Common myeloid progenitor, CD34-positive (primary cell): ENCODE data around the gene GRIK1.

ENCODE experiments used
- CTCF ChIA-PET: fragments of 350-600 bp; sonication (Branson Sonifier 250); formaldehyde crosslinking; loops from one replicate; lab custom pipeline; 2021; ENCODE audit warnings: antibody characterized with exemption; lab: Charles Lee
- POLR2A ChIA-PET: fragments of 350-600 bp; sonication (Branson Sonifier 250); formaldehyde crosslinking; loops from one replicate; lab custom pipeline; 2021; ENCODE audit warnings: antibody characterized with exemption; lab: Charles Lee
- DNase-seq, 3 donors: peaks; one replicate each; pipeline versions ENCODE4 v3.0.0 to v3.0.0-alpha.2; 2013
- H3K27ac ChIP-seq, 2 experiments: 1 replicate in 1 of 2; 2 replicates in 1 of 2; pipeline ENCODE4 v1.7.0; 2013; ENCODE audit warnings: inconsistent platforms in 2 of 2, low read length in 2 of 2, mild to moderate bottlenecking in 2 of 2, low read depth in 1 of 2, moderate library complexity in 1 of 2; ENCODE audit not compliant: severe bottlenecking in 2 of 2, insufficient read depth in 1 of 2, poor library complexity in 1 of 2
- H3K27me3 ChIP-seq, 5 experiments: replicated peaks in 2 of 5; 1 replicate in 3 of 5; 2 replicates in 2 of 5; pipeline versions ENCODE4 v1.6.1 to v1.7.0; 2013; ENCODE audit warnings: low read length in 4 of 5, mild to moderate bottlenecking in 2 of 5, moderate library complexity in 2 of 5, inconsistent platforms in 1 of 5; ENCODE audit not compliant: insufficient read depth in 5 of 5, control insufficient read depth in 4 of 5
- H3K36me3 ChIP-seq, 4 experiments: 1 replicate in 2 of 4; 2 replicates in 2 of 4; pipeline versions ENCODE4 v1.6.1 to v1.7.0; 2013; ENCODE audit warnings: low read length in 3 of 4, control low read depth in 1 of 4, mild to moderate bottlenecking in 1 of 4; ENCODE audit not compliant: control insufficient read depth in 4 of 4, insufficient read depth in 4 of 4
- H3K4me1 ChIP-seq, 4 experiments: 1 replicate in 3 of 4; 2 replicates in 1 of 4; pipeline versions ENCODE4 v1.6.1 to v1.7.1; 2013; ENCODE audit warnings: low read length in 3 of 4, mild to moderate bottlenecking in 3 of 4, control low read depth in 1 of 4, inconsistent platforms in 1 of 4, moderate library complexity in 1 of 4; ENCODE audit not compliant: control insufficient read depth in 4 of 4, insufficient read depth in 4 of 4; ENCODE audit errors: control extremely low read depth in 1 of 4
- H3K4me3 ChIP-seq, 7 experiments: 1 replicate in 4 of 7; 2 replicates in 3 of 7; pipeline versions ENCODE4 v1.5.1 to v1.7.0; 2013; ENCODE audit warnings: mild to moderate bottlenecking in 7 of 7, low read length in 6 of 7, moderate library complexity in 6 of 7, inconsistent platforms in 2 of 7, low read depth in 2 of 7, control low read depth in 1 of 7; ENCODE audit not compliant: insufficient read depth in 4 of 7, control insufficient read depth in 1 of 7; ENCODE audit errors: extremely low read depth in 1 of 7
- H3K9me3 ChIP-seq, 5 experiments: 1 replicate in 4 of 5; 2 replicates in 1 of 5; pipeline versions ENCODE4 v1.6.1 to v1.7.1; 2013; ENCODE audit warnings: low read length in 4 of 5, mild to moderate bottlenecking in 2 of 5, inconsistent platforms in 1 of 5, low read depth in 1 of 5, moderate library complexity in 1 of 5; ENCODE audit not compliant: control insufficient read depth in 4 of 5, insufficient read depth in 2 of 5; ENCODE audit errors: control extremely low read depth in 1 of 5
- WGBS: methylation state at CpG from one replicate; pipeline ENCODE4 v1.1.5; 2013; ENCODE audit not compliant: insufficient coverage; 5-methylcytosine and 5-hydroxymethylcytosine counted together

GRIK1 gene

GRCh38 chr21:29749957-29750356, 189.8 kb downstream of the GRIK1 start:
- POLR2A ChIA-PET = no interaction called here
- H3K4me1 ChIP-seq = no peaks in the 10 kb centered on the region
- CTCF ChIA-PET = no interaction called here
- no peak overlapping the region for H3K27ac ChIP-seq
- no peaks in the 10 kb centered on the region for H3K9me3 ChIP-seq
- no CpG with 5 or more reads among the region's 1 CpG for WGBS
- no peaks in the 10 kb centered on the region for H3K27me3 ChIP-seq
- no peak overlapping the region for H3K4me3 ChIP-seq
- no peak for DNase-seq
- no peaks in the 10 kb centered on the region for H3K36me3 ChIP-seq

GRCh38 chr21:29749223-29749622, 190.6 kb downstream of the GRIK1 start:
- H3K27me3 ChIP-seq = no peaks in the 10 kb centered on the region
- POLR2A ChIA-PET = no interaction called here
- CTCF ChIA-PET = no interaction called here
- WGBS = 100% methylated on average over 3 of the region's 3 CpGs
- no peak overlapping the region for H3K27ac ChIP-seq
- H3K9me3 ChIP-seq = no peaks in the 10 kb centered on the region
- H3K36me3 ChIP-seq = no peaks in the 10 kb centered on the region
- DNase-seq = no peak
- no peak overlapping the region for H3K4me3 ChIP-seq
- no peaks in the 10 kb centered on the region for H3K4me1 ChIP-seq

GRCh38 chr21:29748391-29749167, 191.2 kb downstream of the GRIK1 start:
- no peak for DNase-seq
- POLR2A ChIA-PET = no interaction called here
- 82% methylated on average over 4 of the region's 8 CpGs for WGBS
- H3K4me1 ChIP-seq = no peaks in the 10 kb centered on the region
- H3K27me3 ChIP-seq = no peaks in the 10 kb centered on the region
- no peak overlapping the region for H3K27ac ChIP-seq
- no peak overlapping the region for H3K4me3 ChIP-seq
- no peaks in the 10 kb centered on the region for H3K9me3 ChIP-seq
- CTCF ChIA-PET = no interaction called here
- H3K36me3 ChIP-seq = no peaks in the 10 kb centered on the region

- Histone ChIP-seq H3K36me3 (no peaks in the 10 kb centered on the region), H3K27ac (no peak overlapping the region), H3K9me3 (no peaks in the 10 kb centered on the region), H3K4me3 (no peak overlapping the region), H3K27me3 (no peaks in the 10 kb centered on the region), H3K4me1 (no peaks in the 10 kb centered on the region)
- CTCF ChIA-PET = no interaction called here
- no peak for DNase-seq
- whole genome bisulfite sequencing = no CpG with 5 or more reads among the region's 2 CpGs
- POLR2A ChIA-PET = no interaction called here
Measured at GRCh38 chr21:29741761-29742160, 198.0 kb downstream of the GRIK1 start.

GRCh38 chr21:29739176-29739575, 200.6 kb downstream of the GRIK1 start:
- H3K36me3 ChIP-seq = no peaks in the 10 kb centered on the region
- no peak overlapping the region for H3K27ac ChIP-seq
- H3K9me3 ChIP-seq = no peaks in the 10 kb centered on the region
- POLR2A ChIA-PET = no interaction called here
- H3K4me3 ChIP-seq = no peak overlapping the region
- no peaks in the 10 kb centered on the region for H3K27me3 ChIP-seq
- no peak for DNase-seq
- CTCF ChIA-PET = no interaction called here
- 35% methylated on average over 1 of the region's 1 CpG for WGBS
- no peaks in the 10 kb centered on the region for H3K4me1 ChIP-seq

- H3K36me3 ChIP-seq = no peaks in the 10 kb centered on the region
- no peaks in the 10 kb centered on the region for H3K27me3 ChIP-seq
- H3K4me3 ChIP-seq = no peak overlapping the region
- WGBS = no CpG with 5 or more reads among the region's 1 CpG
- H3K27ac ChIP-seq = no peak overlapping the region
- no peaks in the 10 kb centered on the region for H3K9me3 ChIP-seq
- H3K4me1 ChIP-seq = no peaks in the 10 kb centered on the region
- no peak for DNase-seq
- POLR2A ChIA-PET = no interaction called here
- CTCF ChIA-PET = no interaction called here
Measured at GRCh38 chr21:29738730-29739129, 201.1 kb downstream of the GRIK1 start.

GRCh38 chr21:29737186-29737585, 202.6 kb downstream of the GRIK1 start:
- POLR2A ChIA-PET = no interaction called here
- H3K36me3 ChIP-seq = no peaks in the 10 kb centered on the region
- WGBS = 96% methylated on average over 4 of the region's 5 CpGs
- H3K9me3 ChIP-seq = no peaks in the 10 kb centered on the region
- no peak overlapping the region for H3K4me3 ChIP-seq
- no peaks in the 10 kb centered on the region for H3K4me1 ChIP-seq
- CTCF ChIA-PET = no interaction called here
- no peak overlapping the region for H3K27ac ChIP-seq
- DNase-seq = no peak
- H3K27me3 ChIP-seq = no peaks in the 10 kb centered on the region
